ENCODE results near the gene MX1. TPM values are rescaled to one million over a fixed set of nuclear protein-coding genes. Genes with fewer than 3 reads are reported as not detected.

Gene MX1
- total RNA-seq, 1 experiment from 2014 or later: 2.0 TPM

DNA sequence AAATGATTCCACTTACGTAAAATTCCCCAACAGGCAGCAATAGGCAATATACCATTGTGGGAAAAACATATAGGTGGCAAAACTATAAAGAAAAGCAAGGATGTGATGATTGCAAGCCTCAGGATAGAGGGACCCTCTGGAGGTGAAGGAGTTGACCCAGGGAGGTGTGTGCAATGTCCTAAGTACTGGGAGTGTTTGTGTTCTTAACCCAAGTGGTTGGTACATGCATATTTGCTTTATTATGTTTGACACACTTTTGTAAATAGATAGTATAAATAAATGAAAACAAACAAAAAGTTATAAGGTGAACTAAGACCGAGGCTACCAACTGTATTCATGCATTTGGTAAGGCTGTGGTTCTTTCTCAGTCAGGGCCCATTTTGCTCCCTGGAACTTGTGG, 7.5 kb downstream of the MX1 start:
- TF ChIP-seq SRF (IDR thresholded peaks at IDR 0.05; ENCODE audit: low read depth): no peak
- no peak for TF ChIP-seq ELF1 (IDR thresholded peaks at IDR 0.05; ENCODE audit: borderline replicate concordance, low read depth)
- TF ChIP-seq, protein P1, sequence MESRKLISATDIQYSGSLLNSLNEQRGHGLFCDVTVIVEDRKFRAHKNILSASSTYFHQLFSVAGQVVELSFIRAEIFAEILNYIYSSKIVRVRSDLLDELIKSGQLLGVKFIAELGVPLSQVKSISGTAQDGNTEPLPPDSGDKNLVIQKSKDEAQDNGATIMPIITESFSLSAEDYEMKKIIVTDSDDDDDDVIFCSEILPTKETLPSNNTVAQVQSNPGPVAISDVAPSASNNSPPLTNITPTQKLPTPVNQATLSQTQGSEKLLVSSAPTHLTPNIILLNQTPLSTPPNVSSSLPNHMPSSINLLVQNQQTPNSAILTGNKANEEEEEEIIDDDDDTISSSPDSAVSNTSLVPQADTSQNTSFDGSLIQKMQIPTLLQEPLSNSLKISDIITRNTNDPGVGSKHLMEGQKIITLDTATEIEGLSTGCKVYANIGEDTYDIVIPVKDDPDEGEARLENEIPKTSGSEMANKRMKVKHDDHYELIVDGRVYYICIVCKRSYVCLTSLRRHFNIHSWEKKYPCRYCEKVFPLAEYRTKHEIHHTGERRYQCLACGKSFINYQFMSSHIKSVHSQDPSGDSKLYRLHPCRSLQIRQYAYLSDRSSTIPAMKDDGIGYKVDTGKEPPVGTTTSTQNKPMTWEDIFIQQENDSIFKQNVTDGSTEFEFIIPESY (IDR thresholded peaks at IDR 0.05; ENCODE audit: extremely low read depth, insufficient replicate concordance, low read length): no peak
- TF ChIP-seq, protein P2, sequence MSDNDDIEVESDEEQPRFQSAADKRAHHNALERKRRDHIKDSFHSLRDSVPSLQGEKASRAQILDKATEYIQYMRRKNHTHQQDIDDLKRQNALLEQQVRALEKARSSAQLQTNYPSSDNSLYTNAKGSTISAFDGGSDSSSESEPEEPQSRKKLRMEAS (IDR thresholded peaks at IDR 0.05): no peak
- no peak for TF ChIP-seq CBX3 (IDR thresholded peaks at IDR 0.05; ENCODE audit: low read depth)
- no peak for TF ChIP-seq SP1 (IDR thresholded peaks at IDR 0.05; ENCODE audit: low read depth)
- no peak for TF ChIP-seq TCF7L2 (IDR thresholded peaks at IDR 0.05; ENCODE audit: borderline replicate concordance, extremely low read depth, insufficient read depth, insufficient read length)
- no peak for TF ChIP-seq SIN3A (IDR thresholded peaks at IDR 0.05; ENCODE audit: low read depth)
- no peak for TF ChIP-seq YY1 (IDR thresholded peaks at IDR 0.05; ENCODE audit: extremely low read depth, insufficient replicate concordance, low read depth, low read length)
- TF ChIP-seq POLR2A (IDR thresholded peaks at IDR 0.05; ENCODE audit: borderline replicate concordance, extremely low read depth, insufficient read depth, insufficient read length): no peak
- TF ChIP-seq RAD21 (IDR thresholded peaks at IDR 0.05; ENCODE audit: low read depth): no peak
- TF ChIP-seq EZH2phosphoT487 (IDR thresholded peaks at IDR 0.05; ENCODE audit: borderline replicate concordance): no peak
- intact Hi-C loops (cut with micrococcal nuclease): no loop called here
- no peak overlapping the region for H3K27ac ChIP-seq (ENCODE audit: low read depth, low read length)
- peaks cover 0 to 9% of the 10 kb centered on the region in 2 experiments; a peak in 2 of 4 replicates for H3K9me3 ChIP-seq (ENCODE audit: control insufficient read depth in 1 of 2, insufficient read depth in 1 of 2, low read depth in 1 of 2, low read length in 2 of 2)
- H4K20me1 ChIP-seq (ENCODE audit: insufficient read depth): no peaks in the 10 kb centered on the region
- DNase-seq (ENCODE audit: low read depth, low spot score) (no peak), ATAC-seq (no peak)
- ChIA-PET CTCF (no interaction called here), POLR2A (no interaction called here), RAD21 (ENCODE audit: low non-redundant PET in 1 of 2, low total read pairs in 2 of 2, uncharacterized antibody in 2 of 2, unreplicated experiment in 2 of 2) (no interaction called here)
- H3K36me3 ChIP-seq (ENCODE audit: control insufficient read depth in 1 of 2, insufficient read depth in 2 of 2, low read length in 2 of 2): no peaks in the 10 kb centered on the region
- H3K4me3 ChIP-seq (replicated peaks in 1 of 2; ENCODE audit: low read depth in 1 of 2, low read length in 2 of 2): no peak overlapping the region
- H3K27me3 ChIP-seq (ENCODE audit: insufficient read depth, low read length): peaks cover 4% of the 10 kb centered on the region; the same call in 1 of the 2 replicates
- H3K79me2 ChIP-seq (ENCODE audit: insufficient read depth, low read length): no peaks in the 10 kb centered on the region
- no peaks in the 10 kb centered on the region for H3K4me1 ChIP-seq (ENCODE audit: control insufficient read depth in 1 of 2, insufficient read depth in 2 of 2, low read length in 2 of 2)
- no peak overlapping the region for H2AFZ ChIP-seq (ENCODE audit: low read depth, low read length, poor library complexity, severe bottlenecking)
- no TSS peak for BruUV-seq (replicated peaks)
- H3K9me2 ChIP-seq (ENCODE audit: insufficient read depth): no peaks in the 10 kb centered on the region
- no peak overlapping the region for H3K9ac ChIP-seq (ENCODE audit: low read length)
- no peak overlapping the region for H3K4me2 ChIP-seq (ENCODE audit: low read length)
